ENCODE data around the gene TIMELESS. TPM values are rescaled to one million over a fixed set of nuclear protein-coding genes. Genes with fewer than 3 reads are reported as not detected.
A peak's percentile ranks its signal among the peaks of the same experiment; 100 is the strongest.
"Not testable (repeated sequence)": the region's sequence is repeated elsewhere in the genome, so short reads cannot be mapped to it uniquely, and the experiment has no call there.

The TIMELESS gene
- total RNA-seq, 1 donor from 2014 or later = 45.6 TPM

DNA sequence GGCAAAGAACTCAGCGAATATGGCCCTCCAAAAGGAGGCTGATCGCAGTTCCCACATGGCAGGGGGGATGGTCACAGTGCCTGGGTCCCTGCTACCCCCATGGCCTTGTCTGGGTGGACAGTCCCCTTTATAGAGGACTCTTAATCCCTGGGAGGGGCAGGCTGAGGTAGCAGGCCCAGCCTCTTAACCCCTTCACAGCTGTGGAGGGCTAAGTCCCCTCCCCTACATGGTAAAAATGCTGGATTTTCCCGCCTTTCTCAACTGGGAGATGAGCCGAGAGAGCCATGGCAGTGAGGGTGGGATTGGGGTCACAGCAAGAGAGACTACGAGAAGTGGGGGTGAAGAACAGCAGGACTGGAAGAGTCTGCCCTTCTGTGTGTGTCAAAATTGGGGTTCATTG, 5.3 kb upstream of the TIMELESS start, which contains the start of gene MIP:
Gene MIP, minus strand, starts transcription at position 101 of the 400 bp plus-strand sequence. Its CDS starts 44 bp downstream, at position 57.
- DNase-seq (ENCODE audit: low spot score) = no peak
- Mint-ChIP-seq H3K4me3 (ENCODE audit: low read depth) (no peak within 1 kb of the TSS), H3K9me3 (no peaks in the 10 kb centered on the region), H3K4me1 (ENCODE audit: low read depth) (peaks cover 5% of the 10 kb centered on the region), H3K27ac (no peak within 1 kb of the TSS), H3K27me3 (ENCODE audit: low read depth) (no peaks in the 10 kb centered on the region), H3K36me3 (ENCODE audit: low read depth) (no peaks in the 10 kb centered on the region)
- intact Hi-C loops (cut with micrococcal nuclease) = no loop called here

GRCh38 chr12:56451147-56451546, 1.9 kb upstream of the TIMELESS start:
- intact Hi-C loops (cut with micrococcal nuclease) = no loop called here
- peaks cover 17% of the 10 kb centered on the region for H3K4me1 Mint-ChIP-seq (ENCODE audit: low read depth)
- peaks cover 7% of the 10 kb centered on the region for H3K36me3 Mint-ChIP-seq (ENCODE audit: low read depth)
- H3K27me3 Mint-ChIP-seq (ENCODE audit: low read depth) = no peaks in the 10 kb centered on the region
- no peak overlapping the region for H3K4me3 Mint-ChIP-seq (ENCODE audit: low read depth)
- no peaks in the 10 kb centered on the region for H3K9me3 Mint-ChIP-seq
- no peak overlapping the region for H3K27ac Mint-ChIP-seq
- no peak for DNase-seq (ENCODE audit: low spot score)

DNA sequence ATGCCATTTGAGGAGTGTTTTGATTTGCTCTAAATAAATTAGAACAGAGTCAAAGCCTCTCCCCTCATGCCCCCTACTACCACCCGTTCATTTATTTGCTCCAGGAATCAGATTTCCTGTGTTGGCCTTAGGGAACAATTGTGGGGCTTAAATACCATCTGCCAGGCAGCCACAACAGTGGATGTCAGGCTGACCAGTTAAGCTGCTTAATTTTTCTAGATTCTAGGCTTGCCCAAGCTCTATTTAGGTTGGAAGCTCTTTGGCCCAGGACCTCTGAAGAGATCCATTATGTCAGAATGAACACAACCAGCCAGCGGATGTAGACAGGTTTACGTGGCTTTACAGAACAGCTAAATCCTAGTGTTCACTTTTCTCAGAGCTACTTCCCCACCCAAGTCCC, 1.0 kb upstream of the TIMELESS start:
- H3K4me3 Mint-ChIP-seq (ENCODE audit: low read depth) = peak overlapping the region; percentile 86
- no peak for DNase-seq (ENCODE audit: low spot score)
- no peaks in the 10 kb centered on the region for H3K9me3 Mint-ChIP-seq
- peaks cover 10% of the 10 kb centered on the region for H3K36me3 Mint-ChIP-seq (ENCODE audit: low read depth)
- intact Hi-C loops (cut with micrococcal nuclease) = no loop called here
- no peak overlapping the region for H3K27ac Mint-ChIP-seq
- peaks cover 17% of the 10 kb centered on the region for H3K4me1 Mint-ChIP-seq (ENCODE audit: low read depth)
- no peaks in the 10 kb centered on the region for H3K27me3 Mint-ChIP-seq (ENCODE audit: low read depth)

- Mint-ChIP-seq H3K27ac (peak overlapping the region; percentile 86), H3K36me3 (ENCODE audit: low read depth) (peaks cover 13% of the 10 kb centered on the region), H3K4me1 (ENCODE audit: low read depth) (peaks cover 20% of the 10 kb centered on the region), H3K9me3 (no peaks in the 10 kb centered on the region), H3K4me3 (ENCODE audit: low read depth) (peak overlapping the region; percentile 86), H3K27me3 (ENCODE audit: low read depth) (no peaks in the 10 kb centered on the region)
- DNase-seq (ENCODE audit: low spot score) = no peak
- intact Hi-C loops (cut with micrococcal nuclease) = loop anchor here (1.0 to 5.0 kb wide), 6 partner anchors 19 to 347 kb away; partner anchors contain the start of genes CNPY2, CS, PA2G4 and PAN2
These were observed 377 bp upstream of the TIMELESS start for GRCh38 chr12:56449622-56449984.

DNA sequence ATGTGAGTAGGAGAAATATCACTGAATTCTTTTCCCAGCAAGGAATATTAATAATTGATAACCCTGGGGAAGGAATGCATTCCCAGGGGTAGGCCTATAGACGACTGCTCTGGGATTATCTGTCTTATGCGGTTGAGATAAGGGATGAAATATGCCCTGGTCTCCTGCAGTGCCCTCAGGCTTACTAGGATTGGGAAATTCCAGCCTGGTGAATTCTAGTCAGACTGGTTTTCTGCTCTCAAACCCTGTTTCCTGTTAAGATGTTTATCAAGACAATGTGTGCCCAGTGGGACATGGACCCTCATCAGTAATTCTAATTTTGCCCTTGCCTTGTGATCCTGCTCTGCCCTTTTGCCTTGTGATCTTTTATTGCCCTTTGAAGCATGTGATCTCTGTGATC, 6.0 kb downstream of the TIMELESS start:
- peaks cover 22% of the 10 kb centered on the region for H3K4me1 Mint-ChIP-seq (ENCODE audit: low read depth)
- peaks cover 37% of the 10 kb centered on the region for H3K36me3 Mint-ChIP-seq (ENCODE audit: low read depth)
- H3K9me3 Mint-ChIP-seq; H3K4me3 Mint-ChIP-seq (ENCODE audit: low read depth); H3K27ac Mint-ChIP-seq; DNase-seq (ENCODE audit: low spot score); H3K27me3 Mint-ChIP-seq (ENCODE audit: low read depth); intact Hi-C loops (cut with micrococcal nuclease): not testable (repeated sequence)

DNA sequence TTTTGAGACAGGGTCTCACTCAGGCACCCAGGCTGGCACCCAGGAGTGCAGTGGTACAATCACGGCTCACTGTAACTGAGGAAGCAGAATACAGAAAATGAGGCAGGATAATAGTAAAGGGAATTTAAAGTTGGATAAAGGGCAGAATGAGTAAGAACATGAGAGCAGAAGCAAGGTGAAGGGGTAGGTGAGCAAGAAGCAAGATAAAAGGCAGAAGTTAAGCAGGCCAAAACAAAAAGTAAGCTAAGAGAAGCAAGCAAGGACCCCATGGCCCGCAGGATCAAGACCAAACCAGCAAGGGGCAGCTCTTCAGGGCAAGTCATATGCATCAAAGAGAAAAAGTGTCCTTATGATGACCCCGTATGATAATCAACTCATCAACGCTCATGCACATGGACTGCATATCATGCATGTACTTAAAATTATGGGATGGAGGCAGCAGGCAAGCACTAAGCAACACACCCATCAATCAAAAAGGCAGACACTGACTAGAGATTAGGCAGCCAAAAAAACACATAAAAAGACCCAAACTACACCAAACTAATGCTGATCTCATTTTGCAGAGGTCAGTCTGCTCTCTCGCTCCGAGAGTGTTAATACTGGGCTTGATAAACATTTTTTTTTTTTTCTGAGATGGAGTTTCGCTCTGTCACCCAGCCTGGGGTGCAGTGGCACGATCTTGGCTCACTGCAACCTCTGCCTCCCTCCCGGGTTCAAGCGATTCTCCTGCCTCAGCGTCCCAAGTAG, 11.6 kb downstream of the TIMELESS start:
- no peak for DNase-seq (ENCODE audit: low spot score)
- no peaks in the 10 kb centered on the region for H3K9me3 Mint-ChIP-seq
- intact Hi-C loops (cut with micrococcal nuclease) = no loop called here
- H3K27ac Mint-ChIP-seq = no peak overlapping the region
- H3K4me3 Mint-ChIP-seq (ENCODE audit: low read depth) = no peak overlapping the region
- no peaks in the 10 kb centered on the region for H3K27me3 Mint-ChIP-seq (ENCODE audit: low read depth)
- H3K36me3 Mint-ChIP-seq (ENCODE audit: low read depth) = peaks cover 19% of the 10 kb centered on the region
- peaks cover 1% of the 10 kb centered on the region for H3K4me1 Mint-ChIP-seq (ENCODE audit: low read depth)

GRCh38 chr12:56434828-56435227, 14.4 kb downstream of the TIMELESS start:
- Mint-ChIP-seq H3K4me3 (ENCODE audit: low read depth) (no peak overlapping the region), H3K27me3 (ENCODE audit: low read depth) (no peaks in the 10 kb centered on the region), H3K27ac (peak overlapping the region; percentile 28), H3K4me1 (ENCODE audit: low read depth) (no peaks in the 10 kb centered on the region), H3K36me3 (ENCODE audit: low read depth) (peaks cover 27% of the 10 kb centered on the region), H3K9me3 (no peaks in the 10 kb centered on the region)
- DNase-seq (ENCODE audit: low spot score) = no peak
- intact Hi-C loops (cut with micrococcal nuclease) = no loop called here

DNA sequence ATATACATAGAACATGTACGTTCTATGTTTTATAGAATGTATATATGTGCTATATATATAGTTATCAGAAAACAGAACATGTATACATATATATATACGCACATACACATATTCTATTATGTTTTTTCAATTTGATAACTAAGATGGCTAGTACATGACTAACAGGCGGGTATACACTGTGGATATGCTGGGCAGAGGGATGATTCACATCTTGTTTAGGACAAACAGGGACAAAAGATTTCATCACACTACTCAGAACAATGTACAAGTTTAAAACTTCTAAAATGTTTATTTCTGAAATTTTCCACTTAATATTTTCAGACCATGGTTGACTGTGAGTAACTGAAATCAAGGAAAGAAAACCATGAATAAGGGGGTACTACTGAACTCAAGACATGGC, 17.4 kb downstream of the TIMELESS start:
- Mint-ChIP-seq H3K36me3 (ENCODE audit: low read depth) (peaks cover 40% of the 10 kb centered on the region), H3K4me3 (ENCODE audit: low read depth) (no peak overlapping the region), H3K27me3 (ENCODE audit: low read depth) (no peaks in the 10 kb centered on the region), H3K4me1 (ENCODE audit: low read depth) (no peaks in the 10 kb centered on the region), H3K9me3 (no peaks in the 10 kb centered on the region), H3K27ac (no peak overlapping the region)
- intact Hi-C loops (cut with micrococcal nuclease) = no loop called here
- DNase-seq (ENCODE audit: low spot score) = no peak

DNA sequence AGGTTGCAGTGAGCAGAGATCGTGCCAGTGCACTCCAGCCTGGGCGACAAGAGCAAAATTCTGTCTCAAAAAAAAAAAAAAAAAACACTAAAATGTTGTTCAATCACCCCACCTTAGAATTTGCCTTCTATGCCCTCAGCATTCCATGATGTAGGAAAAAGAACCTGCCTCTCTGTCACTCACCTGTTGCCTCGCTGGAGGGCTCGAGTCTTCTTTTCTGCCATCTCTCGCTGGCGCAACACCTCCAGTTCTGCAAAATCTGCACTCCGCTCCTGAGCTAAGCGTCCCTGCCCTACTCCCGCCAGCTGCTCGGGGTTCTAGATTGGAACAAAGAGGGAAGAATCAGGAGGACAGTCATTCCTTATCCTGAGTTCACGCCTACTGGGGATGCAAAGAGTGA, 17.9 kb downstream of the TIMELESS start:
- H3K4me3 Mint-ChIP-seq (ENCODE audit: low read depth) = no peak overlapping the region
- H3K36me3 Mint-ChIP-seq (ENCODE audit: low read depth) = peaks cover 40% of the 10 kb centered on the region

GRCh38 chr12:56425940-56426438, 23.2 kb downstream of the TIMELESS start:
- no peaks in the 10 kb centered on the region for H3K27me3 Mint-ChIP-seq (ENCODE audit: low read depth)
- peaks cover 60% of the 10 kb centered on the region for H3K36me3 Mint-ChIP-seq (ENCODE audit: low read depth)
- H3K9me3 Mint-ChIP-seq = no peaks in the 10 kb centered on the region
- no peak for DNase-seq (ENCODE audit: low spot score)
- H3K4me1 Mint-ChIP-seq (ENCODE audit: low read depth) = peaks cover 5% of the 10 kb centered on the region
- H3K4me3 Mint-ChIP-seq (ENCODE audit: low read depth) = no peak overlapping the region
- no peak overlapping the region for H3K27ac Mint-ChIP-seq
- intact Hi-C loops (cut with micrococcal nuclease) = no loop called here

More for the DNA sequence above, 17.9 kb downstream of the TIMELESS start:
- intact Hi-C loops (cut with micrococcal nuclease) = no loop called here
- Mint-ChIP-seq H3K9me3 (no peaks in the 10 kb centered on the region), H3K27me3 (ENCODE audit: low read depth) (no peaks in the 10 kb centered on the region), H3K4me1 (ENCODE audit: low read depth) (no peaks in the 10 kb centered on the region), H3K27ac (no peak overlapping the region)
- DNase-seq (ENCODE audit: low spot score) = no peak

DNA sequence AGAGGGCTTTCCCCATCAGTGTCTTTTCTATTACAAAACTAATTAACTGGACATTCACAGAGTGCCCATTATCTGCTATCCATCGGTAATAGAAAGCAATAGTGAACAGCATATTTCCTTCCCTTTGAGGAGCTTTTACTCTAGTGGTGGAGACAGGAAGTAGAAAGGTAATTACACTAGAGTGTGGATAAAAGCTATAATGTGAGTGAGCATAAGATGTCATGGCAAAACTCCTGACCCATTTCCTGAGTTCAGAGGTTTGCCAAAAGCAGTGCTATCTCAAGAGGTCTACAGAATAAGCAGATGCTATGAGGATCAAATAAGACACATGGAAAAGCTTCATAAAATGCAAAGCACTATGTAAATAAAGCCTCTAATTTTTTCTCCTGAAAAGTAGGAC, 24.0 kb downstream of the TIMELESS start:
- H3K36me3 Mint-ChIP-seq (ENCODE audit: low read depth) = peaks cover 62% of the 10 kb centered on the region
- no peak for DNase-seq (ENCODE audit: low spot score)
- peaks cover 5% of the 10 kb centered on the region for H3K4me1 Mint-ChIP-seq (ENCODE audit: low read depth)
- H3K27me3 Mint-ChIP-seq (ENCODE audit: low read depth) = no peaks in the 10 kb centered on the region
- H3K9me3 Mint-ChIP-seq = no peaks in the 10 kb centered on the region
- H3K27ac Mint-ChIP-seq = peak overlapping the region; percentile 53
- intact Hi-C loops (cut with micrococcal nuclease) = no loop called here
- no peak overlapping the region for H3K4me3 Mint-ChIP-seq (ENCODE audit: low read depth)

DNA sequence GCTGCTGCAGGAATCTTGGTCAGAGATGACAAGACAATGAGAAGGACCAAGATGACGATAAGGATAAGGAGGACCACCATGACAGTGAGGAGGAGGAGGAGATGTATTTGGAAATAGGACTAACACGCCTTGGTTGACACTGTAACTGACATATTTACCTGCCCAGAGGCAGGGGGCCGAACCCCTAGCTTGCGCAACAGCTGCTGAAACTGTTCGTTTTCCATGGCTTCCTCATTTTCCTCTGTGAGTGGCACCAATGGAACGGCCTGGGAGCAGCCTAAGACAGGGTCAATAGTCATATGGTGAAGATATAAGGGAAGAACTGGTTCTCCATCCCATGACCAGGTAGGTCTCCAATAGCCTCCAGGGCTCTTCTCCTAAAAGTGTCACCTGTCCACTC, 28.8 kb downstream of the TIMELESS start:
- DNase-seq (ENCODE audit: low spot score) = no peak
- H3K36me3 Mint-ChIP-seq (ENCODE audit: low read depth) = peaks cover 65% of the 10 kb centered on the region
- H3K4me1 Mint-ChIP-seq (ENCODE audit: low read depth) = peaks cover 5% of the 10 kb centered on the region
- H3K27ac Mint-ChIP-seq = no peak overlapping the region
- H3K27me3 Mint-ChIP-seq (ENCODE audit: low read depth) = no peaks in the 10 kb centered on the region
- intact Hi-C loops (cut with micrococcal nuclease) = no loop called here
- no peak overlapping the region for H3K4me3 Mint-ChIP-seq (ENCODE audit: low read depth)
- H3K9me3 Mint-ChIP-seq = no peaks in the 10 kb centered on the region

DNA sequence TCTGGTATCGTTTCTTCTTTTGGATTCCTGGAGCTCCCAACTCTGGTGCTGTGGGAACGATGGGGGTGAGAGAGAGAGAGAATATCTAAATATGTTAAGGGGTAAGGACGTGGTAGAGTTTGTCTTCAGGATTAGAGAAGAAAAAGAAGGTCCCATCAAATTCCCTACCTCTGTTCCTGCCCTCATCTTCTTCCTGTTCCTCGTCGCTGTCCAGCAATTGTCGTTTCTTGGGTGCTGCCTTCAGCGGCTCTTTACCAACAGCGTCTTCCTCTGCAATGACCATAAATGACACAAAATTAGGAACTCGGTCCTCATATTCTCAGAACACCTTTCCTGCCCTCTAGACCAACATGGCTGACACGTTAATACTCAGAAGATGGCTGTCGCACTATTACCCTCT, 31.5 kb downstream of the TIMELESS start:
- no peak overlapping the region for H3K4me3 Mint-ChIP-seq (ENCODE audit: low read depth)
- peaks cover 45% of the 10 kb centered on the region for H3K36me3 Mint-ChIP-seq (ENCODE audit: low read depth)
- H3K4me1 Mint-ChIP-seq (ENCODE audit: low read depth) = no peaks in the 10 kb centered on the region
- no peaks in the 10 kb centered on the region for H3K27me3 Mint-ChIP-seq (ENCODE audit: low read depth)
- intact Hi-C loops (cut with micrococcal nuclease) = no loop called here
- DNase-seq (ENCODE audit: low spot score) = no peak
- no peaks in the 10 kb centered on the region for H3K9me3 Mint-ChIP-seq
- H3K27ac Mint-ChIP-seq = no peak overlapping the region
